GM04503 (cell line): ENCODE measurements around the gene SLC48A1.
"Not testable (repeated sequence)": the region's sequence is repeated elsewhere in the genome, so short reads cannot be mapped to it uniquely, and the experiment has no call there.

Experiments
- DNase-seq: peaks from one replicate; pipeline ENCODE4 v3.0.0-alpha.2; 2012; ENCODE audit warnings: low read depth

Gene SLC48A1

GRCh38 chr12:47791351-47791746 lies 18.3 kb downstream of the SLC48A1 start:
- no peak for DNase-seq

- DNase-seq = no peak
Measured at GRCh38 chr12:47791874-47792273, 18.8 kb downstream of the SLC48A1 start.

- no peak for DNase-seq
Measured at GRCh38 chr12:47793015-47793681, 20.1 kb downstream of the SLC48A1 start.

GRCh38 chr12:47794679-47795078 lies 21.6 kb downstream of the SLC48A1 start:
- DNase-seq = no peak

- no peak for DNase-seq
Measured at GRCh38 chr12:47795121-47795813, 22.2 kb downstream of the SLC48A1 start.

- no peak for DNase-seq
Measured at GRCh38 chr12:47795814-47796411, 22.9 kb downstream of the SLC48A1 start.

GRCh38 chr12:47797441-47797840 lies 24.4 kb downstream of the SLC48A1 start:
- no peak for DNase-seq

GRCh38 chr12:47798382-47798948 lies 25.4 kb downstream of the SLC48A1 start:
- DNase-seq = no peak

- no peak for DNase-seq
Measured at GRCh38 chr12:47799357-47799955, 26.4 kb downstream of the SLC48A1 start.

- DNase-seq = no peak
Measured at GRCh38 chr12:47800582-47800981, 27.5 kb downstream of the SLC48A1 start.

- DNase-seq = no peak
Measured at GRCh38 chr12:47801170-47801903, 28.3 kb downstream of the SLC48A1 start.

- DNase-seq = no peak
Measured at GRCh38 chr12:47801904-47802246, 28.8 kb downstream of the SLC48A1 start.

- no peak for DNase-seq
Measured at GRCh38 chr12:47802312-47802711, 29.3 kb downstream of the SLC48A1 start.

GRCh38 chr12:47803191-47803875 lies 30.3 kb downstream of the SLC48A1 start:
- no peak for DNase-seq

- DNase-seq = no peak
Measured at GRCh38 chr12:47804171-47804570, 31.1 kb downstream of the SLC48A1 start.

GRCh38 chr12:47805417-47805816 lies 32.4 kb downstream of the SLC48A1 start:
- DNase-seq = no peak

- no peak for DNase-seq
Measured at GRCh38 chr12:47807338-47807737, 34.3 kb downstream of the SLC48A1 start.

- DNase-seq = no peak
Measured at GRCh38 chr12:47808050-47808449, 35.0 kb downstream of the SLC48A1 start.

GRCh38 chr12:47808574-47809365 lies 35.7 kb downstream of the SLC48A1 start:
- DNase-seq = no peak

GRCh38 chr12:47809518-47809917 lies 36.5 kb downstream of the SLC48A1 start:
- DNase-seq = not testable (repeated sequence)

- no peak for DNase-seq
Measured at GRCh38 chr12:47811072-47811396, 38.0 kb downstream of the SLC48A1 start.
